Measurements from ENCODE around the gene RHAG. TPM values are rescaled to one million over a fixed set of nuclear protein-coding genes. Genes with fewer than 3 reads are reported as not detected.

RHAG gene
- total RNA-seq (2021), result 0.30 to 0.60 TPM (median 0.31 TPM) in 3 replicates
- percentile 1 among the genes with signal in this experiment for Bru-seq, nascent RNA
- long read RNA-seq, experiment 1, result 0 reads
- long read RNA-seq, experiment 2, result 0 reads
- long read RNA-seq, experiment 3, result 0 reads

- POLR2A ChIA-PET, result no interaction called here
- H3K9me3 Mint-ChIP-seq, result no peaks in the 10 kb centered on the region
- ATAC-seq, result no peak
- DNase-seq (ENCODE audit: low spot score), result no peak
- no peak within 1 kb of the TSS for H3K27ac Mint-ChIP-seq
- TF ChIP-seq AFF4 (CRISPR knock-in tag; IDR thresholded peaks at IDR 0.05; ENCODE audit: borderline replicate concordance) (no peak), MAX (CRISPR knock-in tag; IDR thresholded peaks at IDR 0.05) (no peak), TCF7 (CRISPR knock-in tag; IDR thresholded peaks at IDR 0.05; ENCODE audit: low read depth) (no peak), ATF6 (CRISPR knock-in tag; IDR thresholded peaks at IDR 0.05) (no peak)
- no peak within 1 kb of the TSS for H3K4me3 Mint-ChIP-seq
- H3K4me1 Mint-ChIP-seq, result peaks cover 3% of the 10 kb centered on the region; the same call in 1 of the 2 replicates
- H3K36me3 Mint-ChIP-seq, result no peaks in the 10 kb centered on the region
- no peaks in the 10 kb centered on the region for H3K27me3 Mint-ChIP-seq (ENCODE audit: low read depth)
- CTCF ChIA-PET, result no interaction called here
Observed at GRCh38 chr6:49636713-49637349, at the start of gene RHAG. TSS of gene RHAG (minus strand) at chr6:49636839. CDS start at chr6:49636812, 27 bp downstream.

GRCh38 chr6:49676671-49677281, 40.1 kb upstream of the RHAG start:
- CTCF ChIA-PET, result no interaction called here

GRCh38 chr6:49675816-49676215, 39.2 kb upstream of the RHAG start:
- POLR2A ChIA-PET, result no interaction called here
- peaks cover 23% of the 10 kb centered on the region for H3K9me3 Mint-ChIP-seq
- H3K36me3 Mint-ChIP-seq, result peaks cover 4% of the 10 kb centered on the region; the same call in 1 of the 2 replicates
- H3K4me3 Mint-ChIP-seq, result no peak overlapping the region
- CTCF ChIA-PET, result no interaction called here
- TF ChIP-seq GRHL2 (CRISPR knock-in tag; IDR thresholded peaks at IDR 0.05; ENCODE audit: insufficient replicate concordance, severe bottlenecking) (no peak), ZBTB43 (CRISPR knock-in tag; IDR thresholded peaks at IDR 0.05) (no peak), ETV6 (CRISPR knock-in tag; IDR thresholded peaks at IDR 0.05) (no peak), MAX (CRISPR knock-in tag; IDR thresholded peaks at IDR 0.05) (no peak), ATF1 (CRISPR knock-in tag; IDR thresholded peaks at IDR 0.05) (no peak), NR2C2 (CRISPR knock-in tag; IDR thresholded peaks at IDR 0.05) (no peak), JAZF1 (CRISPR knock-in tag; IDR thresholded peaks at IDR 0.05) (no peak), ZNF423 (CRISPR knock-in tag; IDR thresholded peaks at IDR 0.05) (no peak), HMGXB4 (CRISPR knock-in tag; IDR thresholded peaks at IDR 0.05) (no peak), MYBL2 (CRISPR knock-in tag; IDR thresholded peaks at IDR 0.05) (no peak), TEAD4 (CRISPR knock-in tag; IDR thresholded peaks at IDR 0.05) (no peak), MLX (CRISPR knock-in tag; IDR thresholded peaks at IDR 0.05) (no peak)
- no peaks in the 10 kb centered on the region for H3K4me1 Mint-ChIP-seq
- H3K27ac Mint-ChIP-seq, result no peak overlapping the region
- no peak for DNase-seq (ENCODE audit: low spot score)
- ATAC-seq, result no peak
- no peaks in the 10 kb centered on the region for H3K27me3 Mint-ChIP-seq (ENCODE audit: low read depth)

More at GRCh38 chr6:49676671-49677281, 40.1 kb upstream of the RHAG start:
- DNase-seq (ENCODE audit: low spot score) (no peak), ATAC-seq (no peak)
- no peaks in the 10 kb centered on the region for H3K27me3 Mint-ChIP-seq (ENCODE audit: low read depth)
- no peak overlapping the region for H3K27ac Mint-ChIP-seq
- H3K9me3 Mint-ChIP-seq, result peaks cover 16% of the 10 kb centered on the region
- H3K4me3 Mint-ChIP-seq, result no peak overlapping the region
- no peak for TF ChIP-seq MLX (CRISPR knock-in tag; IDR thresholded peaks at IDR 0.05)
- H3K4me1 Mint-ChIP-seq, result no peaks in the 10 kb centered on the region
- peaks cover 4% of the 10 kb centered on the region; the same call in 1 of the 2 replicates for H3K36me3 Mint-ChIP-seq
- POLR2A ChIA-PET, result no interaction called here

Data from WTC11 (cell line).